BLaER1 treated with 17β-estradiol and CSF1 and Interleukin-3, amounts not matched to agents 10 nM and 100 nM (cell line): ENCODE measurements around the gene SLC25A33.

Source experiments
- H3K27ac ChIP-seq, 11 experiments: shearing (Covaris generic); formaldehyde crosslinking; 2 replicates each; pipeline ENCODE4 v1.8.1; 2022
- H3K27me3 ChIP-seq, 11 experiments: shearing (Covaris generic); formaldehyde crosslinking; 2 replicates each; pipeline ENCODE4 v1.8.1; 2022
- H3K36me3 ChIP-seq, 11 experiments: shearing (Covaris generic); formaldehyde crosslinking; 2 replicates each; pipeline ENCODE4 v1.8.1; 2022
- H3K4me1 ChIP-seq, 10 experiments: shearing (Covaris generic); formaldehyde crosslinking; 2 replicates each; pipeline ENCODE4 v1.8.1; 2022
- H3K4me2 ChIP-seq, 11 experiments: shearing (Covaris generic); formaldehyde crosslinking; 2 replicates each; pipeline ENCODE4 v1.8.1; 2022
- H3K4me3 ChIP-seq, 10 experiments: shearing (Covaris generic); formaldehyde crosslinking; 2 replicates each; pipeline ENCODE4 v1.8.1; 2022
- H3K9ac ChIP-seq, 11 experiments: shearing (Covaris generic); formaldehyde crosslinking; 2 replicates each; pipeline ENCODE4 v1.8.1; 2022
- H3K9me3 ChIP-seq, 11 experiments: shearing (Covaris generic); formaldehyde crosslinking; replicated peaks in 1 of 11; 2 replicates each; pipeline ENCODE4 v1.8.1; 2022
- H4K20me1 ChIP-seq, 11 experiments: shearing (Covaris generic); formaldehyde crosslinking; 2 replicates each; pipeline ENCODE4 v1.8.1; 2022
- Cebpa-rat ChIP-seq, 11 experiments: shearing (Covaris generic); IDR thresholded peaks; 2 replicates each; pipeline ENCODE4 v1.8.1; 2022

The SLC25A33 gene

DNA sequence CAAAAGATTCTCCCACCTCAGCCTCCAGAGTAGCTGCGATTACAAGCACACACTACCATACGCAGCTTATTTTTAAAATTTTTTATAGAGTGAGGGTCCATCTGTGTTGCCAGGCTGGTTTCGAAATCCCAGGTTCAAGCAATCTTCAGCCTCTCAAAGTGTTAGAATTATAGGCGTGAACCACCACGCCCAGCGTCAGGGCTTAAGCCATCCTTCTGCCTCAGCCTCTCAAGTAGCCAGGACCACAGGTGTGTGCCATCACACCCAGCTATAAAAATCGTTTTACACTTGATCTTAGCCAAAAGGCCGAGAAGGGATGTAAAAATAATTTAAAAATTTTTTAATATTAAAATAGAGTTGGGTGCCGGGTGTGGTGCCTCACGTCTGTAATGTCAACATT, 4.3 kb upstream of the SLC25A33 start:
- Histone ChIP-seq H3K27ac (no peak overlapping the region), H3K9me3 (no peaks in the 10 kb centered on the region), H3K4me1 (peaks cover 7 to 18% (median 15%) of the 10 kb centered on the region in 10 experiments; a peak in 19 of 20 replicates), H3K9ac (no peak overlapping the region), H3K36me3 (no peaks in the 10 kb centered on the region), H3K4me2 (no peak overlapping the region), H3K4me3 (no peak overlapping the region), H3K27me3 (no peaks in the 10 kb centered on the region), H4K20me1 (peaks cover 0 to 4% (median 4%) of the 10 kb centered on the region in 11 experiments; a peak in 18 of 22 replicates)
- no peak for TF ChIP-seq Cebpa-rat (IDR thresholded peaks at IDR 0.05)

DNA sequence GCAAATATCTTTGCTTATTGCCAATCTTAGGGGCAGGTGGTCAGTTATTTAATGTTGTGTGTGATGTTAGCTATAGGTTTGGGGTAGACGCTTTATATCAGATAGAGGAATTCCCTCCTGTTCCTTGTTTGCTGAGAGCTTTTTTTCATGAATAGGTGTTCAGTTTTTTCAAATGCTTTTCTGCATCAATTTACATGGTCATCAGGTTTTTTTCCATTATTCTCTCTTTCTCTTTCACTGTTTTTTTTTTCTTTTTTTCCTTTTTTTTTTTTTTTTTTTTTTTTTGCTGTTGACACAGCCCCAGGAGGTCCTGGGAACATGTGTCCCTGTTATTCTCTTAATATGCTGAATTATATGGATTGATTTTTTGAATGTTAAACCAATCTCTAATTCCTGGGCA, 3.0 kb upstream of the SLC25A33 start:
- H3K4me3 ChIP-seq: no peak overlapping the region
- H3K27ac ChIP-seq: no peak overlapping the region
- H3K9ac ChIP-seq: no peak overlapping the region
- H3K9me3 ChIP-seq: no peaks in the 10 kb centered on the region
- no peaks in the 10 kb centered on the region for H3K27me3 ChIP-seq
- H3K4me1 ChIP-seq: peaks cover 17 to 29% (median 23%) of the 10 kb centered on the region in 10 experiments
- no peak for TF ChIP-seq Cebpa-rat (IDR thresholded peaks at IDR 0.05)
- H3K36me3 ChIP-seq: peaks cover 0 to 3% (median 0%) of the 10 kb centered on the region in 11 experiments; a peak in 2 of 22 replicates
- H3K4me2 ChIP-seq: no peak overlapping the region
- H4K20me1 ChIP-seq: peaks cover 13 to 18% (median 17%) of the 10 kb centered on the region in 11 experiments; a peak in 21 of 22 replicates

DNA sequence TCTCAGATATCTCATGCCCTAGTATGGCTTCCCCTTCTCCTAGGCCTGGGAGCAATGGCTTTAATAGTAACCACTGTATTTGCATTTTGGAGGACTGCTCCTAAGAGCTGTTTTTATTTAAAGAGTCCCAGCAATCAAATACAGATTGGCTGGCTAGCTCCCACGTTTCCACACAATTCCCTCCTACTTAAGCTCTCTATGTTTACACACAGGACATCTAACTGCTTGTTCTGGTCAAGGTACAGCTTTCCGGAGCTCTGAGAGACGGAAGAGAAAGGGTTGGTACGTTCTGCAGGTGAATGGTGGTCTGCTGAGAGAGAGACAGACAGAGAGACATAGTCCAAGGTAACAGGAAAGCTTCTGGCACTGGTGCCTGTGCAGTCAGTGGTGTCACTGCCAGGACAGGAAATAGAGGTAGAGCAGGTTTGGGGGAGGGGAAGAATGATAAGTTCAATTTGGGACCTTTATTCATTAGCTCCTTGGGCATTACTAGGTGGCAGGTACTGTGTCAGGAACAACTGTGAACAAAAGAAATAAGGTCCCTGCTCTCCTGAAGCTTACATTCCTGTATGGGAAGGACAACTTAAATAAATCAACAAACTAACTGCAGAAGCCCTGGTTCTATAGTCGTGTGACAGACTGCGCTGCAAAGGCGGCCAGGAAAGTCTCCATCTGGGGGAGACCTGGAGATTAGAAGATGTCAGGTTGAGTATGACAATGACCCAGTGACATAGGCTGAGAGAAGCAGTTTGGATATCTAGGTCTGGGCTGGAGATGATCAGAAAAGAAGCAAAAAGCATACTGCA, 1.2 kb upstream of the SLC25A33 start:
- H3K4me1 ChIP-seq: peaks cover 33 to 46% (median 40%) of the 10 kb centered on the region in 10 experiments
- peak overlapping the region in 2 of 11 experiments; percentile 47 to 96; a peak in 3 of 22 replicates for H3K27ac ChIP-seq
- H3K9me3 ChIP-seq: no peaks in the 10 kb centered on the region
- peaks cover 30 to 35% (median 35%) of the 10 kb centered on the region in 11 experiments; a peak in 21 of 22 replicates for H4K20me1 ChIP-seq
- H3K9ac ChIP-seq: peak overlapping the region in 3 of 11 experiments; percentile 24 to 96 (median 34); a peak in 4 of 22 replicates
- peak overlapping the region in 9 of 11 experiments; percentile 9 to 70 (median 47); a peak in 8 of 22 replicates for H3K4me2 ChIP-seq
- no peak overlapping the region for H3K4me3 ChIP-seq
- TF ChIP-seq Cebpa-rat (IDR thresholded peaks at IDR 0.05): no peak
- peaks cover 0 to 20% (median 7%) of the 10 kb centered on the region in 11 experiments; a peak in 10 of 22 replicates for H3K36me3 ChIP-seq
- no peaks in the 10 kb centered on the region for H3K27me3 ChIP-seq

DNA sequence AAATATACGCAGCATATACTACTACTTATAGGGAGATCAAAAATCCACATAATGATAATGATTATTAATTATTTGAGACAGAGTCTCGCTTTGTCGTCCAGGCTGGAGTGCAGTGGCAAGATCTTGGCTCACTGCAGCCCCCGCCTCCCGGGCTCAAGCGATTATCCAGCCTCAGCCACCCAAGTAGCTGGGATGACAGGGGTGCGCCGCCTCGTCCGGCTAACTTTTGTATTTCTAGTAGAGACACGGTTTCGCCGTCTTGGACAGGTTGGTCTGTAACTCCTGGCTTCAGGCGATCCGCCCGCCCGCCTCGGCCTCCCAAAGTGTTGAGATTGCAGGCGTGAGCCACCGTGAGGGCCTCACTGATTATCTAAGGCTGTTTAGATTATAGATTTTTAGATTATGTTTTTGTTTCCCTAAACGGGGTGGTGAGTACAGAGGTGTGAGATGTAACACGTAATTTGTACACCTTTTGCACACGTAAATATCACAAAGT, 548 bp upstream of the SLC25A33 start:
- Histone ChIP-seq H3K27ac (peak overlapping the region; percentile 22 to 97 (median 74); a peak in 19 of 22 replicates), H4K20me1 (peaks cover 36 to 42% (median 41%) of the 10 kb centered on the region in 11 experiments; a peak in 21 of 22 replicates), H3K9me3 (no peaks in the 10 kb centered on the region), H3K27me3 (no peaks in the 10 kb centered on the region), H3K4me2 (peak overlapping the region; percentile 9 to 70 (median 47); a peak in 21 of 22 replicates), H3K9ac (peak overlapping the region in 10 of 11 experiments; percentile 0 to 96 (median 94); a peak in 18 of 22 replicates), H3K4me1 (peaks cover 33 to 50% (median 42%) of the 10 kb centered on the region in 10 experiments), H3K4me3 (peak overlapping the region in 1 of 10 experiments; percentile 78; a peak in 1 of 20 replicates), H3K36me3 (peaks cover 0 to 25% (median 7%) of the 10 kb centered on the region in 11 experiments; a peak in 11 of 22 replicates)
- TF ChIP-seq Cebpa-rat (IDR thresholded peaks at IDR 0.05): no peak

DNA sequence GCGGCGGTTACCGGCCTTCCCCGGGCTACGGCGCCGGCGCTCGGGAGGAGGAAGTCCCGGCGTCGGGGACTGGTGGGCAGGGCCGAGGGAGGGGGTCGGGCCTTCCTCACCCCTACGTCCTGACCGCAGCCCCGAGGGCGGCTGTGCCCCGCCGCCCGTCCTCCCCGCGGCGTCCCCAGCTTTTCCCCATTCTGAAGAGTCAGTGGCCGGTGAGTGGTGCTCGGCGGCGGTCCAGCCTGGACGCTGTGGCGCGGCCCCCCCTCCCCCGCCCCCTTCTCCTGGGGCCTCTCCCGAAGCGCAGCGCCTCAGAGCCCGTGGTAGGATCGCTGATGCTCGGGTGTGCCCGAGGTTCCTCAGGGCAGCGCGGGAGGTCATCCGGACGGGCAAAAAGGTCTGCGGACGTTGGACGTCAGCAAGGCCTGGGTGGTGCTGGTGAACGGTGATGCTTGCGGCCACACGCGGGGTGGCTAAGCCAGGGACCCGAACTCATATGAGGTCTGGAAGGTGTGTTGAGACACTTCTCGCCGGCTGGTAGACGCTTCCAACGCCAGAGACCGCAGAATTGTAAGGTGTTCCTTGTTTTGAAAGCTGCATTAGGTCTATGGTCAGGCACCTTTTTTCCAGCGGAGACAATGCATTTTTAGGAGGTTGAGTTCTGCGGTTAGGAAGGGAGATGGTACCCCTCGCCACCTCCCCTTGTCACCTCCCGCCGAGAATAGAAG, 725 bp downstream of the SLC25A33 start:
- Histone ChIP-seq H3K4me3 (peak overlapping the region; percentile 65 to 93 (median 81)), H3K4me1 (peaks cover 33 to 50% (median 42%) of the 10 kb centered on the region in 10 experiments), H4K20me1 (peaks cover 48 to 55% (median 54%) of the 10 kb centered on the region in 11 experiments; a peak in 21 of 22 replicates), H3K27ac (peak overlapping the region; percentile 88 to 97 (median 94)), H3K36me3 (peaks cover 0 to 31% (median 7%) of the 10 kb centered on the region in 11 experiments; a peak in 12 of 22 replicates), H3K27me3 (no peaks in the 10 kb centered on the region), H3K9me3 (no peaks in the 10 kb centered on the region), H3K9ac (peak overlapping the region; percentile 92 to 96 (median 94)), H3K4me2 (peak overlapping the region; percentile 79 to 96 (median 92))
- TF ChIP-seq Cebpa-rat (IDR thresholded peaks at IDR 0.05): no peak

DNA sequence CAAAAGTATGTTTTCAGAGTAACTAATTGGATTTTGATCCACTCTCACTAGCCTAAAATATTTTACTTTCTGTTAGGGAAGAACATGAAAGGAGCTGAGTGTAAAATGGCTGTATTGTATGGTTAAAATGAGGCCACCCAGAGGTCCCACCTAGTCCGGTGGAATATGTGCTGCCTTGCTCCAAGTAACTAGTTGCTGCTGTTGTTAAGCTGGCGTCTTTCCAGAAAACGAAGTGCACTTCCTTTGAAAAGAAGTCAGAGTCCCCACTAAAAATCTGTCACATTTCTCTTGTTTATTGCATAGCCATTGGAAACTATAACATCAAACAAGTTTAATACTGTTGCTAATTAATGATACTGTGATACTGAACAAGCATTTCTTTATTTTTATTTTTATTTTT, 3.2 kb downstream of the SLC25A33 start:
- peaks cover 0 to 6% (median 2%) of the 10 kb centered on the region in 11 experiments; a peak in 6 of 22 replicates for H3K9me3 ChIP-seq
- H3K4me2 ChIP-seq: peak overlapping the region; percentile 50 to 96 (median 86); a peak in 21 of 22 replicates
- TF ChIP-seq Cebpa-rat (IDR thresholded peaks at IDR 0.05): no peak
- H3K27me3 ChIP-seq: no peaks in the 10 kb centered on the region
- H4K20me1 ChIP-seq: peaks cover 63 to 79% (median 78%) of the 10 kb centered on the region in 11 experiments; a peak in 21 of 22 replicates
- H3K27ac ChIP-seq: 0 out of 22 replicates have a peak overlapping the region, but pooled peaks of 1 of the 11 experiments have one; percentile 8
- H3K9ac ChIP-seq: peak overlapping the region in 9 of 11 experiments; percentile 3 to 46 (median 32); a peak in 10 of 22 replicates
- no peak overlapping the region for H3K4me3 ChIP-seq
- peaks cover 35 to 58% (median 48%) of the 10 kb centered on the region in 10 experiments for H3K4me1 ChIP-seq
- peaks cover 0 to 43% (median 14%) of the 10 kb centered on the region in 11 experiments; a peak in 16 of 22 replicates for H3K36me3 ChIP-seq

DNA sequence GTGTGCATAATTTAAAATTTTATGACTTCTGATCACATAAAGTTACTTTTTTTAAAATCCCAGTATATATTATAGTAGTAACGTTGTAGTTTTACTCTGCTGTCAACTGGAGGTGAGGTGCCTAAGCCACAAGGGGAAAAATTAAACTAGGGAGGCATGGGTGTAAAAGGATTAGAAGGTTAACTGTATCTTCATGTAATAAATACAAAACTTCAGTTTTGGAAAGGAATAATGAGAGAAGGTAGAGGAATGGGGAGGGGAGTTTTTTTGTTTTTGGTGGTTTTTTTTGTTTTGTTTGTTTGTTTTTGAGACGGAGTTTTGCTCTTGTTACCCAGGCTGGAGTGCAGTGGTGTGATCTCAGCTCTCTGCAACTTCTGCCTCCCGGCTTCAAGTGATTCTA, 5.7 kb downstream of the SLC25A33 start:
- Histone ChIP-seq H3K4me3 (no peak overlapping the region), H3K27me3 (no peaks in the 10 kb centered on the region), H3K4me1 (peaks cover 27 to 47% (median 37%) of the 10 kb centered on the region in 10 experiments), H3K27ac (no peak overlapping the region), H3K36me3 (peaks cover 0 to 66% (median 34%) of the 10 kb centered on the region in 11 experiments; a peak in 16 of 22 replicates), H3K9ac (no peak overlapping the region), H3K4me2 (no peak overlapping the region), H3K9me3 (peaks cover 0 to 21% (median 11%) of the 10 kb centered on the region in 11 experiments; a peak in 11 of 22 replicates), H4K20me1 (peaks cover 79 to 100% (median 100%) of the 10 kb centered on the region in 11 experiments; a peak in 21 of 22 replicates)
- TF ChIP-seq Cebpa-rat (IDR thresholded peaks at IDR 0.05): no peak

DNA sequence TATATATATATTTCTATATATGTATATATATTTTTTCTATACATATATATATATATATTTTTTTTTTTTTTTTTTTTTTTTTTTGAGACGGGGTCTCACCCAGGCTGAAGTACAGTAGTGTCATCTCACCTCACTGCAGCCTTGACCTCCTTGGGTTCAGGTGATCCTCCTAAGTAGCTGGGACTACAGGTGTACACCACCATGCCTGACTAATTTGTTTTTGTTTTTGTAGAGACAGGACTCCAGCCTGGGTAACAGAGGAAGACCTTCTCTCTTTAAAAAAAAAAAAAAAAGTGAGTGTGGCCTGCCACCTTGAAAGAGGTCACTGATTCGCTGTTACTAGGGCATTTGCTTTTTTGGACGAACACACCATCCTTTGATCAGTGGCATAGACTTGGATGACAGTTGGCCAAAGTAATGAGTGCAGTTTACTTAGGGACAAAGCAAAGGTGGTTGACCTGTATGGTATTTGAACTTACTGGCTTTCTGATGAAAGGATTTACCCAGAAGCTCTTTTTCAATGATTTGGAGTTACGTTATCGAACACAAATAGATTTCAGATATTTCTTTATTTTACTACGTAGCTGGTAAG, 10.8 kb downstream of the SLC25A33 start:
- Histone ChIP-seq H3K27ac (no peak overlapping the region), H3K4me2 (no peak overlapping the region), H3K9ac (no peak overlapping the region), H4K20me1 (peaks cover 53 to 100% (median 95%) of the 10 kb centered on the region in 11 experiments; a peak in 21 of 22 replicates), H3K27me3 (no peaks in the 10 kb centered on the region), H3K36me3 (peaks cover 17 to 78% (median 57%) of the 10 kb centered on the region in 11 experiments), H3K4me3 (no peak overlapping the region), H3K9me3 (peaks cover 0 to 21% (median 11%) of the 10 kb centered on the region in 11 experiments; a peak in 11 of 22 replicates), H3K4me1 (peaks cover 0 to 14% (median 9%) of the 10 kb centered on the region in 10 experiments; a peak in 12 of 20 replicates)
- TF ChIP-seq Cebpa-rat (IDR thresholded peaks at IDR 0.05): no peak
